GM23338 (cell line): ENCODE results near the gene TBC1D14. TPM values are rescaled to one million over a fixed set of nuclear protein-coding genes. Genes with fewer than 3 reads are reported as not detected.

Source experiments
- ATAC-seq: fragments of 200-7000 bp; cut with Tn5 transposase; 3 replicates; pipeline ENCODE4 v1.9.1; 2020
- DNase-seq: peaks from one replicate; pipeline ENCODE4 v3.0.0-alpha.2; 2015; ENCODE audit warnings: low spot score
- H2AFZ ChIP-seq: fragments of 200-600 bp; sonication (generic); 2 replicates; pipeline ENCODE4 v1.8.0; 2016; ENCODE audit warnings: antibody characterized with exemption, mild to moderate bottlenecking, moderate library complexity
- H3F3A ChIP-seq: fragments of 200-600 bp; sonication (generic); replicated peaks from 2 replicates; pipeline ENCODE4 v1.8.0; 2017; ENCODE audit warnings: antibody characterized with exemption, mixed run types, low read depth
- H3K27ac ChIP-seq: fragments of 200-600 bp; sonication (generic); 2 replicates; pipeline ENCODE4 v1.6.1; 2016; ENCODE audit warnings: low read depth
- H3K27me3 ChIP-seq: fragments of 200-600 bp; sonication (generic); 2 replicates; pipeline ENCODE4 v1.8.0; 2016; ENCODE audit warnings: mild to moderate bottlenecking, mixed run types, moderate library complexity; ENCODE audit not compliant: insufficient read depth
- H3K36me3 ChIP-seq: fragments of 200-600 bp; sonication (generic); 2 replicates; pipeline ENCODE4 v1.8.0; 2016; ENCODE audit warnings: mild to moderate bottlenecking; ENCODE audit not compliant: insufficient read depth
- H3K4me1 ChIP-seq: fragments of 200-600 bp; sonication (generic); 2 replicates; pipeline ENCODE4 v1.8.0; 2016; ENCODE audit warnings: mild to moderate bottlenecking, moderate library complexity; ENCODE audit not compliant: insufficient read depth
- H3K4me2 ChIP-seq: fragments of 200-600 bp; sonication (generic); 2 replicates; pipeline ENCODE4 v1.7.1; 2017; ENCODE audit warnings: mixed run types
- H3K4me3 ChIP-seq: fragments of 200-600 bp; sonication (generic); 2 replicates; pipeline ENCODE4 v1.6.1; 2016; ENCODE audit warnings: mixed run types
- H3K79me2 ChIP-seq: fragments of 200-600 bp; sonication (generic); replicated peaks from 2 replicates; pipeline ENCODE4 v1.8.0; 2017; ENCODE audit warnings: mild to moderate bottlenecking; ENCODE audit not compliant: insufficient read depth
- H3K9me2 ChIP-seq: fragments of 200-600 bp; sonication (generic); 2 replicates; pipeline ENCODE4 v1.8.0; 2017; ENCODE audit not compliant: insufficient read depth
- H4K20me1 ChIP-seq: fragments of 200-600 bp; sonication (generic); replicated peaks from 2 replicates; pipeline ENCODE4 v1.8.0; 2017; ENCODE audit warnings: mild to moderate bottlenecking; ENCODE audit not compliant: insufficient read depth
- H3K27ac Mint-ChIP-seq: 2 replicates; pipeline ENCODE4 v1.8.0; 2020; ENCODE audit warnings: inconsistent platforms, mild to moderate bottlenecking, moderate library complexity, mixed read lengths
- H3K27me3 Mint-ChIP-seq: 3 replicates; pipeline ENCODE4 v1.8.0; 2022; ENCODE audit warnings: low read depth, mild to moderate bottlenecking, moderate library complexity, mixed read lengths, inconsistent platforms; ENCODE audit not compliant: insufficient read depth, poor library complexity
- H3K36me3 Mint-ChIP-seq: 3 replicates; pipeline ENCODE4 v1.8.0; 2021; ENCODE audit warnings: low read depth, mild to moderate bottlenecking, inconsistent platforms, moderate library complexity, mixed read lengths
- H3K4me1 Mint-ChIP-seq: 3 replicates; pipeline ENCODE4 v1.8.0; 2020; ENCODE audit warnings: mild to moderate bottlenecking, inconsistent platforms, mixed read lengths
- H3K4me3 Mint-ChIP-seq: 3 replicates; pipeline ENCODE4 v1.8.0; 2021; ENCODE audit warnings: moderate library complexity, mild to moderate bottlenecking, inconsistent platforms, mixed read lengths
- H3K9me3 Mint-ChIP-seq: 3 replicates; pipeline ENCODE4 v1.8.0; 2020; ENCODE audit warnings: moderate library complexity, mild to moderate bottlenecking, inconsistent platforms, mixed read lengths
- CTCF ChIP-seq, 2 experiments: fragments of 200-600 bp in 1 of 2; sonication (generic) in 1 of 2; conservative IDR thresholded peaks; 2 replicates each; pipeline versions ENCODE4 v1.5.1 to v1.6.1; 2016 to 2017; ENCODE audit warnings: antibody characterized with exemption in 2 of 2, low read depth in 2 of 2, mild to moderate bottlenecking in 2 of 2, moderate library complexity in 1 of 2
- JUNB ChIP-seq: IDR thresholded peaks from one replicate; pipeline ENCODE4 v1.6.1; 2016; ENCODE audit warnings: antibody characterized with exemption; ENCODE audit not compliant: unreplicated experiment
- REST ChIP-seq: IDR thresholded peaks from one replicate; pipeline ENCODE4 v1.6.1; 2018; ENCODE audit warnings: antibody characterized with exemption; ENCODE audit not compliant: unreplicated experiment
- ZNF114 ChIP-seq: fragments of 250-450 bp; sonication (Bioruptor Pico); IDR thresholded peaks from 2 replicates; pipeline ENCODE4 v1.5.0; 2020; ENCODE audit warnings: mild to moderate bottlenecking, moderate library complexity
- ZNF331 ChIP-seq: fragments of 250-450 bp; sonication (Bioruptor Pico); IDR thresholded peaks from 2 replicates; pipeline ENCODE4 v1.5.0; 2020; ENCODE audit warnings: low read depth, mild to moderate bottlenecking, moderate library complexity
- ZNF462 ChIP-seq: fragments of 250-450 bp; sonication (Bioruptor Pico); IDR thresholded peaks from 2 replicates; pipeline ENCODE4 v1.5.0; 2020; ENCODE audit warnings: mild to moderate bottlenecking, moderate library complexity
- polyA plus RNA-seq: library from polyadenylated mRNA; unstranded; fragments of >200 nt; fragmentation: Nextera tagmentation; extraction: Ambion mirVana; gene quantifications from 2 replicates; pipeline ENCODE4 v1.2.1, GENCODE V29; 2016
- total RNA-seq: library from RNA; depleted of rRNA; stranded (reverse); fragments of >200 nt; shearing (Covaris generic); gene quantifications from 2 replicates; pipeline ENCODE4 v1.2.3, GENCODE V29; 2014

Gene TBC1D14
- total and polyA plus RNA-seq, 2 experiments from 2014 or later: 18.2 to 59.7 TPM

- no peak for TF ChIP-seq ZNF462 (CRISPR knock-in tag)
- no peak for TF ChIP-seq ZNF331 (CRISPR knock-in tag)
- no peak for TF ChIP-seq JUNB
- TF ChIP-seq CTCF (conservative IDR thresholded peaks at IDR 0.05; ENCODE audit: low read depth in 2 of 2): no peak
These were observed 86.9 kb downstream of the TBC1D14 start (continued) for GRCh38 chr4:6996481-6996880.

GRCh38 chr4:6999172-7000086, 89.8 kb downstream of the TBC1D14 start:
- Histone ChIP-seq H3K36me3 (peaks cover 30% of the 10 kb centered on the region), H3F3A (no peaks in the 10 kb centered on the region), H2AFZ (no peak overlapping the region), H4K20me1 (peaks cover 23% of the 10 kb centered on the region), H3K27ac (no peak overlapping the region), H3K9me2 (no peaks in the 10 kb centered on the region), H3K4me2 (no peak overlapping the region), H3K79me2 (peaks cover 10% of the 10 kb centered on the region), H3K4me1 (no peaks in the 10 kb centered on the region), H3K27me3 (no peaks in the 10 kb centered on the region), H3K4me3 (no peak overlapping the region)
- ATAC-seq (no peak), DNase-seq (no peak)
- H3K36me3 Mint-ChIP-seq: peaks cover 84% of the 10 kb centered on the region
- H3K27ac Mint-ChIP-seq: peak overlapping the region; percentile 43; the same call in 1 of the 2 replicates
- no peaks in the 10 kb centered on the region for H3K4me1 Mint-ChIP-seq
- peaks cover 4% of the 10 kb centered on the region for H3K27me3 Mint-ChIP-seq
- H3K4me3 Mint-ChIP-seq: no peak overlapping the region
- no peaks in the 10 kb centered on the region for H3K9me3 Mint-ChIP-seq
- TF ChIP-seq CTCF (conservative IDR thresholded peaks at IDR 0.05; ENCODE audit: low read depth in 2 of 2): no peak
- no peak for TF ChIP-seq REST
- no peak for TF ChIP-seq ZNF331 (CRISPR knock-in tag)
- no peak for TF ChIP-seq ZNF114 (CRISPR knock-in tag)
- no peak for TF ChIP-seq JUNB
